Measurements from ENCODE around the gene GPR162.

- TF ChIP-seq CTCF (IDR thresholded peaks at IDR 0.05), result no peak
- no peak for TF ChIP-seq POLR2A (IDR thresholded peaks at IDR 0.05)
Observed at GRCh38 chr12:6813363-6813762, 8.3 kb upstream of the GPR162 start.

Measured in esophagus squamous epithelium (tissue), 4 donors.